GM10266 (cell line): ENCODE measurements around the gene ABCA9.

Experiments used
- DNase-seq: peaks from one replicate; pipeline ENCODE4 v3.0.0; 2012; ENCODE audit errors: extremely low spot score
- TF ChIP-seq, protein P1 (sequence below): IDR thresholded peaks from 2 replicates; pipeline ENCODE4 v1.5.1; 2012; ENCODE audit warnings: mild to moderate bottlenecking, low read depth; ENCODE audit not compliant: control insufficient read depth, insufficient read depth; ENCODE audit errors: missing control alignments

Gene ABCA9

DNA sequence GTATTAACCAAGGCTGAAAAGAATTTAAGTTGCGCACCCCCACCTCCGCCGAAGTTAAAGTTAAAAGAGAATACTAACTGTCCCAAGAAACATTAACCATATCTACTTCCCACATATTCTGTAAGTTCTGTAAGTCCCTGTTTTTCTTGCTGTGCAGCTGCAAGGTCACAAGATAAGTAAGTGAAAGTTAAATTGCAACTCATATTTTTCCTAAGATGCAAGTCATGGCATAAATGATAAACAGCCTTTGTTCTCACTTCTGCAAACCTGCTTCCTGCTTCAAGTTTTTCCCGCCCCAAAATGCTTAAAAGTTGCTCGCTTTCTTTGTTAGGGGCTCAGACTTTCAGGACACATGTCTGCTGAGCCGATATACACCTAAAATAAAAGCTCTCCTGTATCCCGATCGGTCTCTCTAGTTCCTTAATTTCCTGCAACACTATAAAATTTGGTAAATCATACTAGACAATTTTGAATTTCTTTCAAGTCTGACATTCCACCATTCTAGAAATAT is 32.6 kb upstream of the ABCA9 start:
- no peak for DNase-seq
- TF ChIP-seq, protein P1, sequence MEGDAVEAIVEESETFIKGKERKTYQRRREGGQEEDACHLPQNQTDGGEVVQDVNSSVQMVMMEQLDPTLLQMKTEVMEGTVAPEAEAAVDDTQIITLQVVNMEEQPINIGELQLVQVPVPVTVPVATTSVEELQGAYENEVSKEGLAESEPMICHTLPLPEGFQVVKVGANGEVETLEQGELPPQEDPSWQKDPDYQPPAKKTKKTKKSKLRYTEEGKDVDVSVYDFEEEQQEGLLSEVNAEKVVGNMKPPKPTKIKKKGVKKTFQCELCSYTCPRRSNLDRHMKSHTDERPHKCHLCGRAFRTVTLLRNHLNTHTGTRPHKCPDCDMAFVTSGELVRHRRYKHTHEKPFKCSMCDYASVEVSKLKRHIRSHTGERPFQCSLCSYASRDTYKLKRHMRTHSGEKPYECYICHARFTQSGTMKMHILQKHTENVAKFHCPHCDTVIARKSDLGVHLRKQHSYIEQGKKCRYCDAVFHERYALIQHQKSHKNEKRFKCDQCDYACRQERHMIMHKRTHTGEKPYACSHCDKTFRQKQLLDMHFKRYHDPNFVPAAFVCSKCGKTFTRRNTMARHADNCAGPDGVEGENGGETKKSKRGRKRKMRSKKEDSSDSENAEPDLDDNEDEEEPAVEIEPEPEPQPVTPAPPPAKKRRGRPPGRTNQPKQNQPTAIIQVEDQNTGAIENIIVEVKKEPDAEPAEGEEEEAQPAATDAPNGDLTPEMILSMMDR = no peak

DNA sequence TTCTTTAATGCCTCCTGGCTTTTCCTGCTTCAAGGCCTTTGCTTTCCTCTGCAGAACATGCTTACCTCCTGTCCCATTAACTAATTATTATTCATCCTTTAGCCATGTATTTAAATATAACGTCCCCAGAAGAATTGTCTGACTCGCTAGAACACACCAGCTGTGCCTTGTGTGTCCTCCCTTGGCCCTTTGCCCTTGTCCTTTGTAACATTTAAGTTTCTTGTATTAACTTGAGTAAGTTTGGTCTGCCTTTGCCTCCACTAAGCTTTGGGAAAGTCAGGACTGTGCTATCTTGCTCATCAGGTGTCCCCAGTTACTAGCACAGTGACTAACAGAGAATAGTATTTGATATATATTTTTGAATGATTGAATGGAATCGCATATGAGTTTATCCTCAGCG is 29.6 kb upstream of the ABCA9 start:
- TF ChIP-seq, protein P1 = no peak

DNA sequence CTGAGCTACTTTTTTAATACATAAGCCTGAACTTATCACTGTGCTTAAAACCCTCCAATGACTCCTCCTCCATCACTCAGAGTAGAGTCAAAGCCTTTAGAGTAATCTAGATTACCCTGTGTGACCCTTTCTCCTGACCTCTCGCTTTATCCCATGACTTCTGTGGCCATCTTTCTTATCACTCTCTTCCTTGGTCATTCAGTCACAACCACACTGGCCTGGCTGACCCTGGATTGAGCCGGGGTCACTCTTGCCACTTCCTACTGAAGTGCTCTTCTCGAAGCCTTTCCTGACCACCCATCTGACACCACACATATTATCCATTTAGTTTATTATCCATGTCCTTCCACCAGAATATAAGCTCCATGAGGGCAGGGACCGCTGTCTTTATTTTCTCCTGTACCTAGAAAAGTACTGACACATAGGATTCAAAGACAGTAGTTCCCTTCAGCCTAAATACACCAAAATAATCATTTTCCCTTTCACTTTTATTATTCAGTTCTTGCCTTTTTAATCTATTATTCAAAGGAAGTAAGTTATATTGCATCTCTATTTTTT is 28.0 kb upstream of the ABCA9 start:
- DNase-seq = no peak
- TF ChIP-seq, protein P1 = no peak

More for the DNA sequence above, 29.6 kb upstream of the ABCA9 start:
- no peak for DNase-seq

DNA sequence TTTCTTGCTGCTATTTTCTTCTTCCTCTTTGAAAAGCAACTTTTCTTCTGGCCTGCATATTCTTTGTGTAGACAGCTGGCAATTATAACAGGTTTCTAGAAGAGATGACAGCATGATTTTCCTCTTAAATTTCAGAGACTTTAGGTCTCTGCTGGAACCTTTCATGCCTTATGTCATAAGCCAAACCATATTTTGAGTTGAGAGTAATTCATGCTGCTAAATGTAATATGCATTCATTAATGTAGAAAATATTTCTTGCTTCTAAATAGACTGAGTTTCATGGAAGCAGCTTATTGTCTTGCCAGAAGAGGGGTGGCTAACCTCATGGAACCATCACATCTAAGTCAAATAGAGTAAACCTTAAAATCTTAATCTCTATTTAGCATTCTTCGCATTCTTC is 25.9 kb upstream of the ABCA9 start:
- DNase-seq = no peak
- TF ChIP-seq, protein P1 = no peak

DNA sequence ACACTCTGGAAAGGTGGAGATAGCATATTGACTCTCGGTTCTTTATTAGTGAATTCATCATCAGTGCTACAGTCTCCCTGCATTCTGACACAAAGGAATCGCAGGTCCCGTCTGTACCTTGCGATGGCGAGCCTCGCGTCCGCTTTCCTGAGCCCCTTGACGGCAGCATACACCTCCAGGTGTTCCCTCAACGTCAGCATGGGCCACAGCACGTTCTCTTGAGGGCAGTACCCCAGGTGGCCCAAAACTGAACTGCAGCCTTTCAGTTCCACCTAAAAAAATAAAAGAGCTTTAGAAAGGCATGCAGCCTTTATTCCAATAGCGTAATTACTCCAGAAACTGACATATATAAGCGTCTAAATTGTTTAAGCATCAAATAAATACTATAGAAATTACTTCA is 24.2 kb upstream of the ABCA9 start:
- no peak for DNase-seq
- TF ChIP-seq, protein P1 = no peak

DNA sequence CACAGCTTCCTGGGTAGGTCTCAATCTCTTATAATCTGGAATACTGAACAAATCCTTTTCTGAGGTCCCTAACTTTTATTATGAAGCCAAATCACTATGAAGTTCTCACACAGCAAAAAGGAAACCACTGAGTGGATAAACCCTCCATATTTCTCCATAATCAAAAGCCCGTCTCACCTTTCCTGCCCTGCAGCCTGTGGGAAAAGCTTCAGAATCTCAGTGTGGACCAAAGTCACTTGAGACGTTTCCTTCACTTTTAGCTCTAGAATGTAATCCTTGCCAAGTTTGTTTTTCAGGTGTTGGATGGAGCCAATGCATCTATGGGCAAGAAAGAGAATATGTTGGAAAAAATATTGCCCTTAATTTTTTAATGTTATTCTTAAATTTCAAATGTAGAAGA is 22.0 kb upstream of the ABCA9 start:
- TF ChIP-seq, protein P1 = no peak
- no peak for DNase-seq

DNA sequence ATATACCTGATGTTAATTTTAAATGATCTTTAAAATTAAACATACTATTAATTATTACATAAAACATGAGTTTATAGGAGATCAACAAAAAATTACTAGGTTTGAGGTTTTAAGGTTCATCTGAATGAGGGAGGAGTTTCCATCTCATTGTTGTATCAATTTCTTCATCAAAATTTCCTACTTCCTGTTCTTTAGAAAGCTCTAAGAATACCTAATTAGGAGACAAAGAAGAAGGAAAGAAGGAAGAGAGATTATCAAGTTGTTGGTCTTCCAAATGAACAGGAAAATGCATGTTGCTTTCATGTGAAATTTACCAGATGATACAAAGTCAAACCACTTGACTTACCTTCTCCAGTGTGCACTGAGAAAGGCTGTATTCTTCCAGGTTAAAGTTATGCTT is 18.1 kb upstream of the ABCA9 start:
- TF ChIP-seq, protein P1 = no peak
- DNase-seq = no peak
